OCI-LY1 (cell line): ENCODE measurements around the gene CCDC187.

Experiments used
- CTCF ChIP-seq: fragments of 200-600 bp; sonication (generic), shearing (Covaris generic); IDR thresholded peaks from 2 replicates; pipeline ENCODE4 v1.5.1; 2017; ENCODE audit warnings: mild to moderate bottlenecking, antibody characterized with exemption, low read length, moderate library complexity, mixed read lengths
- EZH2 ChIP-seq: fragments of 200-600 bp; sonication (generic), shearing (Covaris generic); IDR thresholded peaks from 2 replicates; pipeline ENCODE4 v1.8.0; 2017; ENCODE audit warnings: borderline replicate concordance, mixed run types, mild to moderate bottlenecking, antibody characterized with exemption, low read length, moderate library complexity, mixed read lengths

DNA sequence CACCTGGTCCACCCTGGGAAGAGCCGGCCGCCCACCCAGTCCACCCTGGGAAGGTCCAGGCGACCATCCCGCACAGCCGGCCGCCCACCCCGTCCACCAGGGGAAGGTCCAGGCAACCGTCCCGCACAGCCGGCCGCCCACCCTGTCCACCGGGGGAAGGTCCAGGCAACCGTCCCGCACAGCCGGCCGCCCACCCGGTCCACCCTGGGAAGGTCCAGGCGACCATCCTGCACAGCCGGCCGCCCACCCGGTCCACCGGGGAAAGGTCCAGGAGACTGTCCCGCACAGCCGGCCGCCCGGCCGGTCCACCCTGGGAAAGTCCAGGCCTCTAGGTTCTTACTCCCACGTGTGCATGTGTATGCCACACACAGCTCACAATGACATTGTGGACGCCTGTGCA lies 51.6 kb downstream of the CCDC187 start:
- TF ChIP-seq CTCF = no peak
- TF ChIP-seq EZH2 = no peak
